HG03135 (cell line): Measurements from ENCODE around the gene ANKRD22.
"Not testable (repeated sequence)": the region's sequence is repeated elsewhere in the genome, so short reads cannot be mapped to it uniquely, and the experiment has no call there.

Experiments used
- ATAC-seq: cut with Tn5 transposase; IDR thresholded peaks from one replicate; pipeline ENCODE4 v1.9.1; 2021; ENCODE audit warnings: mild to moderate bottlenecking, moderate library complexity; ENCODE audit not compliant: unreplicated experiment

ANKRD22 gene

GRCh38 chr10:88838766-88839350 is 12.8 kb downstream of the ANKRD22 start:
- no peak for ATAC-seq

GRCh38 chr10:88837632-88838031 is 14.0 kb downstream of the ANKRD22 start:
- ATAC-seq, result not testable (repeated sequence)

GRCh38 chr10:88835910-88836221 is 15.8 kb downstream of the ANKRD22 start:
- ATAC-seq, result no peak

GRCh38 chr10:88835096-88835909 is 16.3 kb downstream of the ANKRD22 start:
- ATAC-seq, result no peak

- ATAC-seq, result no peak
Observed at GRCh38 chr10:88833723-88834122, 17.9 kb downstream of the ANKRD22 start.

- ATAC-seq, result no peak
Observed at GRCh38 chr10:88833156-88833555, 18.5 kb downstream of the ANKRD22 start.

- ATAC-seq, result no peak
Observed at GRCh38 chr10:88832376-88832775, 19.3 kb downstream of the ANKRD22 start.

GRCh38 chr10:88831709-88832108 is 19.9 kb downstream of the ANKRD22 start:
- ATAC-seq, result no peak

- no peak for ATAC-seq
Observed at GRCh38 chr10:88830643-88831268, 20.9 kb downstream of the ANKRD22 start.

GRCh38 chr10:88828310-88828709 is 23.3 kb downstream of the ANKRD22 start:
- ATAC-seq, result no peak

GRCh38 chr10:88827671-88828070 is 24.0 kb downstream of the ANKRD22 start:
- ATAC-seq, result no peak

- no peak for ATAC-seq
Observed at GRCh38 chr10:88826388-88826787, 25.3 kb downstream of the ANKRD22 start.

GRCh38 chr10:88820748-88821401 is 30.8 kb downstream of the ANKRD22 start:
- ATAC-seq, result no peak

GRCh38 chr10:88819290-88819689 is 32.4 kb downstream of the ANKRD22 start:
- ATAC-seq, result no peak

GRCh38 chr10:88813200-88813599 is 38.4 kb downstream of the ANKRD22 start:
- ATAC-seq, result no peak

- ATAC-seq, result no peak
Observed at GRCh38 chr10:88810196-88810961, 41.3 kb downstream of the ANKRD22 start.

GRCh38 chr10:88809621-88810020 is 42.0 kb downstream of the ANKRD22 start:
- ATAC-seq, result no peak

- ATAC-seq, result no peak
Observed at GRCh38 chr10:88805924-88806323, 45.7 kb downstream of the ANKRD22 start.

GRCh38 chr10:88805361-88805760 is 46.3 kb downstream of the ANKRD22 start:
- ATAC-seq, result no peak

GRCh38 chr10:88804083-88804812 is 47.4 kb downstream of the ANKRD22 start:
- no peak for ATAC-seq
